D721Med (cell line): Measurements from ENCODE around the gene VAV3.

Experiments used
- DNase-seq: peaks from one replicate; pipeline ENCODE4 v3.0.0; 2011; ENCODE audit warnings: low spot score; ENCODE audit not compliant: insufficient read length
- FAIRE-seq: peaks from 2 replicates; lab custom pipeline; 2011; peaks lifted over from hg19 to GRCh38; lab: Jason Lieb, UNC
- CTCF ChIP-seq: IDR thresholded peaks from 2 replicates; pipeline ENCODE4 v1.5.1; 2012; ENCODE audit warnings: mild to moderate bottlenecking, control low read depth; ENCODE audit not compliant: insufficient read depth; ENCODE audit errors: missing control alignments

Gene VAV3

GRCh38 chr1:107548276-107548675, 416.7 kb downstream of the VAV3 start:
- no peak for TF ChIP-seq CTCF
- FAIRE-seq, result no peak
- DNase-seq, result no peak

- DNase-seq (no peak), FAIRE-seq (no peak)
- TF ChIP-seq CTCF, result no peak
Observed at GRCh38 chr1:107547363-107548155, 417.4 kb downstream of the VAV3 start.

GRCh38 chr1:107546576-107546975, 418.4 kb downstream of the VAV3 start:
- no peak for TF ChIP-seq CTCF
- DNase-seq, result no peak
- no peak for FAIRE-seq

- no peak for TF ChIP-seq CTCF
- no peak for FAIRE-seq
Observed at GRCh38 chr1:107545879-107546278, 419.1 kb downstream of the VAV3 start.

GRCh38 chr1:107545056-107545577, 419.9 kb downstream of the VAV3 start:
- TF ChIP-seq CTCF, result no peak
- FAIRE-seq, result no peak
- no peak for DNase-seq

More at GRCh38 chr1:107545879-107546278, 419.1 kb downstream of the VAV3 start:
- DNase-seq, result no peak

- DNase-seq (no peak), FAIRE-seq (no peak)
- TF ChIP-seq CTCF, result no peak
Observed at GRCh38 chr1:107544285-107544684, 420.7 kb downstream of the VAV3 start.

GRCh38 chr1:107541412-107541811, 423.6 kb downstream of the VAV3 start:
- no peak for FAIRE-seq
- no peak for TF ChIP-seq CTCF
- DNase-seq, result no peak
